Epithelial cell of esophagus (primary cell): ENCODE measurements around the gene CERS6.

Experiments
- DNase-seq: peaks from one replicate; pipeline ENCODE4 v3.0.0; 2010; ENCODE audit warnings: low read depth
- H3K4me3 ChIP-seq: 2 replicates; pipeline ENCODE4 v1.5.1; 2011; ENCODE audit warnings: mild to moderate bottlenecking, low read length, control low read depth
- TF ChIP-seq, protein P1 (sequence below): IDR thresholded peaks from 2 replicates; pipeline ENCODE4 v1.5.1; 2011; ENCODE audit warnings: low read depth, mild to moderate bottlenecking, low read length, control low read depth, inconsistent platforms; ENCODE audit not compliant: insufficient read depth; ENCODE audit errors: missing control alignments

Gene CERS6

DNA sequence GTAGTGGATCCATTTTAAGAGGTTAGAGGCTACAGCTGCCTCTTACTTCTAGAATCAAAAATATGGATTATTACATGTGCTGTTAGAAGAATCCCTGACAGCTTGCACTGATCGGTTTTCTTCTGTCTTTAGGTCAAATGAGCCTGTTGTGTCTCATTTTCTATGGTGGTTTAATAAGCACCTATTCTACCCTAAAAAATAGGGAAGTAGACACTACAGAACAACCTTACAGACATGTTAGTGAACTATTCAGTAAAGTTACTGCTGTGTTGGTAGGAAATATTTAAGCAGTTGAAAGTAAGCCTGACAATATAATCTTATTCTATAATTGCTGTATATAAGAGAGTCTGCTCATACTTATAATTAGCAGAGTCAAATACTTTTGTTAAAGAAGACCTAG is 177.8 kb downstream of the CERS6 start:
- H3K4me3 ChIP-seq, result no peak overlapping the region
- no peak for DNase-seq
- TF ChIP-seq, protein P1, sequence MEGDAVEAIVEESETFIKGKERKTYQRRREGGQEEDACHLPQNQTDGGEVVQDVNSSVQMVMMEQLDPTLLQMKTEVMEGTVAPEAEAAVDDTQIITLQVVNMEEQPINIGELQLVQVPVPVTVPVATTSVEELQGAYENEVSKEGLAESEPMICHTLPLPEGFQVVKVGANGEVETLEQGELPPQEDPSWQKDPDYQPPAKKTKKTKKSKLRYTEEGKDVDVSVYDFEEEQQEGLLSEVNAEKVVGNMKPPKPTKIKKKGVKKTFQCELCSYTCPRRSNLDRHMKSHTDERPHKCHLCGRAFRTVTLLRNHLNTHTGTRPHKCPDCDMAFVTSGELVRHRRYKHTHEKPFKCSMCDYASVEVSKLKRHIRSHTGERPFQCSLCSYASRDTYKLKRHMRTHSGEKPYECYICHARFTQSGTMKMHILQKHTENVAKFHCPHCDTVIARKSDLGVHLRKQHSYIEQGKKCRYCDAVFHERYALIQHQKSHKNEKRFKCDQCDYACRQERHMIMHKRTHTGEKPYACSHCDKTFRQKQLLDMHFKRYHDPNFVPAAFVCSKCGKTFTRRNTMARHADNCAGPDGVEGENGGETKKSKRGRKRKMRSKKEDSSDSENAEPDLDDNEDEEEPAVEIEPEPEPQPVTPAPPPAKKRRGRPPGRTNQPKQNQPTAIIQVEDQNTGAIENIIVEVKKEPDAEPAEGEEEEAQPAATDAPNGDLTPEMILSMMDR, result no peak

DNA sequence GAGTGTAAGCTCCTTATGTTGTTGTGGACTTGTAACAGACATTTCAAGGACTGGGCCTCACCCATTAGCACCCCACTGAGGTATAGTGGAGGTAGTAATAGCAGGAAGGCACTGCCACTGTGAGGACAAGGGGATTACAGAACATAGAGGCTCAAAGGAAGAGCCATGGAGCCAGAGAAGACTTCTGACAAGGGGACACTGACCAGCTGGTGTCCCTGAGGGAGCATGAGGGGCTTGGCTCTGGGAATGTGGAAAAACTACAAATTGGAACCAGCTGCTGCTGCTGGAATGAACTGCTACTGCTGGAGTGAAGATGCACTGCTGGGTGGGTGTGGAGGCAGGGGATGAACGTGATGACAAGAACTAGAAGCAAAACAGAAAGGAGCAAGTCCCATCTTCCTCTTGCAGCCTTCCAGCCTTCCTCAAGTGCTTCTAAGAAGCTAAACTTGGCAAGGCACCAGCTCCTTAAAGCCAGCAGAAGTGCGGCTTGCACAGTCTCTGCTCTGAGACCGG is 179.0 kb downstream of the CERS6 start:
- no peak for DNase-seq
- TF ChIP-seq, protein P1, result no peak

DNA sequence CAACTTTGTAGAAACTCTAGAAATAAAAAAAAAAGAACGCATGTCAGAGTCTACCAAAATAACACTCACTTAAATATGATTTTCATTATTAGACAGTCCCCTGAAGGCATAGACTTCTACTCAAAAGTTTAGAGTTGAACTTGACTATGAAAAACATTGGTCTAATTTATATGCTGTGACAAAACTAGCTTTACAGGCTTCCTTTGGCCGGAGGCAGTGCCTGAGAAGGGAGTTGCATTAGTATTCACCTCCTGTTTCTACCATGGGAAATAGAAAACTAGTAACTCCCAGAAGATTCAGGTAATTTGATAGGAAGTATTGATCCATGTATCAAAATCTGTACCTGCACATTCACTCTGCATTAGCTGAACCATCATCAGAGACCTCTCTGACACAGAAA is 182.9 kb downstream of the CERS6 start:
- no peak overlapping the region for H3K4me3 ChIP-seq
- DNase-seq, result peak; percentile 66
- TF ChIP-seq, protein P1, result no peak

More for the DNA sequence above, 179.0 kb downstream of the CERS6 start:
- H3K4me3 ChIP-seq, result no peak overlapping the region

DNA sequence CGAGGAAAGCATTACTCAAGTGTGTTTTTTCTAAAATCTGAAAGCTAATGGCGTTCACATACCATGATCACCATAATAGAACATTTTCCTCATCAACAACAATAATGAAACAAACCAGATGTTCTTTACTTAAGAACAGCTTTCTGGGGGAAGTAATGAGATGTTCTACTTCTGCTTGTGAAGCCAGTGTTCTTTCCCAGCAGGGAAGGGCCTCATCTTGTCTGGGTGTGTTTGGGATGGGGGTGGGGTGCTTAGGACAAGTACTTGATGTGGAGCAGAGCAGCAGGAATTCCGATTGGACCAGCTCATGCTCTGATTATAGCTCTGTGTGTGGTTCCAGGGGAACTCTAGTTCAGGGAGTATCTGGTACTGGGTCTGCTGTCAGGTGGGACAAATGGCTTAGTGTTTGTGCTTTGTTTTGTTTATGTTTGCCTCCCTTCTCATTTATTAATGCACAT is 183.4 kb downstream of the CERS6 start:
- TF ChIP-seq, protein P1, result no peak
- H3K4me3 ChIP-seq, result no peak overlapping the region
- peak; percentile 67 for DNase-seq

DNA sequence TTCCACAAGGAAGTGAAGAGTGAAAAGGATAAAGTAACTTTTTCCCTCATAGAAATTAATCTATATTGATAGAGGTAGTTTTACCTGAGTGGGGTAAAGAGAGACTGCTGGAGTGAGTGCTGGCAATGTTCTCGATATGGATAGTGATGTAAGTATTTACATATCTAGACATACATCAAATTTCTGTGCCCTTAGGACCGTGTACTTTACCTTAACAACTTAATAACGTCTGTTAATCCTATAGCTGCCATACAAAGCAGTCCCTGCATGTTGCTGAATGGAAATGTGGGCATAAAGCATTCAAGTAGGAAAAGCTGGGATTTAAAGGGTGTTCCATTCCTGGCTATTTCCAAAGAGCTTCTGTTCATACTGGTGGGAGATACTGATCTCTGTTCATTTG is 184.0 kb downstream of the CERS6 start:
- TF ChIP-seq, protein P1, result no peak

DNA sequence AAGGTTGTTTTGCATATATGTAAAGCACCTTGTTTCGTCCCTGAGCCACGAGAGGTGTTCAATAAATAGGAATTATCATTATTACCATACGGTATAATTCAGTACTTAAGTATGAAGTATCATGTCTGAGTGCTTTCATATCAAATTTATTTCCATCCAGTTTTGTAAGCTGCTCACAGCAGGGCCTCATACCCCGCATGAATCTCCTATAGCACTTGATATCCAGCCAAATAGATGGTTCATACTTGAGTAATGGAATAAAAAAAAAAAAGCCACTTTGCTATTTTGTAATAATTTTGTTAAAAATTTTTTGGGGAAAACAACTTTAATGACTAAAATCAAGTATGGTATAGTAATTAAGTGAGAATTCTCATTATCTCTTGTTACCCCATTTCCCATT is 185.6 kb downstream of the CERS6 start:
- no peak for DNase-seq
- no peak overlapping the region for H3K4me3 ChIP-seq
- TF ChIP-seq, protein P1, result no peak

More for the DNA sequence above, 184.0 kb downstream of the CERS6 start:
- no peak for DNase-seq
- no peak overlapping the region for H3K4me3 ChIP-seq

DNA sequence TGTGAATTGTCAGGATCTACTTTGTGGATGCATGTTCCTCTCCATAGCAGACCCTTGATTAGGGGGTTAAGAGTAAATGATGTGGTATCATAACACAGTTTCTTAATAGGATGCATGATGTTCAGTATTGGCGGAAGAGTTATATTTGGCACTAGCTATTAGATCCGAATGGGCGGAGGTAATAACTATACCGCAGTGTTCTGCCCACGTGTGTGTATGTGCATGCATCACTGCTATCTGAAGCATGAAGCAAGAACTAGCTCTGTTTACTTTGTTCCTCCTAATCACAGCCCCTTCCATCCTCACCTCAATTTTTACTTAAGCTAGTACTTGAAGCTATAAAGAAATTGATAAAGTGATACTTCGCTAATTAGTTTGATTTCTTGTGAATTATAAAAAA is 186.8 kb downstream of the CERS6 start:
- TF ChIP-seq, protein P1, result no peak
- DNase-seq, result no peak
- H3K4me3 ChIP-seq, result no peak overlapping the region
